Measurements from ENCODE around the gene FGA. TPM values are rescaled to one million over a fixed set of nuclear protein-coding genes. Genes with fewer than 3 reads are reported as not detected.

FGA gene
- total and polyA plus RNA-seq, 9 of the 15 experiments (the other 6 are each of a cell fraction or from before 2014, with no cell fraction given) = 0.04 to 2.5 (median 0.07) TPM; not detected in 5

DNA sequence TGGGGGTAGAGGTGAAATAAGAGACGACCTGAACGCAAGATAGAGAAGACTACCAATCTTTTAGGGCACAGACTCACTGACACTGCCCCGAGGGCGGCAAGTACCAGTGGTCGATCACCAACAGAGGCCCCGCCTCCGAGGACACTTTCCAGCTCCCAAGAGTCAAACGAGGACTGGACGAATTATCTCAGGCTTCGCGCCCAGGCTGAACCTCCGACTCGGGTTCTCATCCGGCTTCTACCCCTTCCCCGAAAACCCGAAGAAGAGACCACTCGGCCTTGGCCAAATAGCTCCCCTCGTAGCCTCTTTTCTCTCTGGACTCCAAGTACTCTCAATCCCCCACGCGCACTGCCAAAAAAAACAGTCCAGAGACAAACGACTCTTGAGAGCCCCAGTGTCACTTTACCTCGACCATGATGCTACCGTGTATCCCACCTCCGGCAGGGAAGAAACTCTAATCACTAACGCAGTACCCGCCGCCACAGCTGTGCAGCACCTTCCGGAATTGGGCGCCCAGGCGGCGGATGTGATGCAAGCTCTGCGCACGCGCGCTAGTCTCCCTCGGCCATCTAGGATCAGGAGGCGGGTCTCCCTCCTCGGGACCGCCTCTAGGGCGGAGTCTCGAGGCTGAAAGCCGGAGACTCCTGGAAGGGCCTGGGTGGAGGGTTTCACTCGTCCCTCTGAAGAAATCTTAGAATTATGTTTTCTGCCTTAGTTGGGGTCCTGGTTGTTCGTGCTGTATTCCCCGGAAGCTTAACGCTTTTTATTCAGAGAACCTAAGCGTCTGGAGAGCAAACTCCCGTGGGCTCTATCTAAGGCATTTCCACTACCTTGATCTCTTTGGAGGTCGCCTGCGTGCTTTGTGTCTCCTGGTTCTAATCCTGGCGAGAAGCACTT is 40.4 kb downstream of the FGA start, which contains the start of gene PLRG1 (continued):
- TF ChIP-seq, protein P1, sequence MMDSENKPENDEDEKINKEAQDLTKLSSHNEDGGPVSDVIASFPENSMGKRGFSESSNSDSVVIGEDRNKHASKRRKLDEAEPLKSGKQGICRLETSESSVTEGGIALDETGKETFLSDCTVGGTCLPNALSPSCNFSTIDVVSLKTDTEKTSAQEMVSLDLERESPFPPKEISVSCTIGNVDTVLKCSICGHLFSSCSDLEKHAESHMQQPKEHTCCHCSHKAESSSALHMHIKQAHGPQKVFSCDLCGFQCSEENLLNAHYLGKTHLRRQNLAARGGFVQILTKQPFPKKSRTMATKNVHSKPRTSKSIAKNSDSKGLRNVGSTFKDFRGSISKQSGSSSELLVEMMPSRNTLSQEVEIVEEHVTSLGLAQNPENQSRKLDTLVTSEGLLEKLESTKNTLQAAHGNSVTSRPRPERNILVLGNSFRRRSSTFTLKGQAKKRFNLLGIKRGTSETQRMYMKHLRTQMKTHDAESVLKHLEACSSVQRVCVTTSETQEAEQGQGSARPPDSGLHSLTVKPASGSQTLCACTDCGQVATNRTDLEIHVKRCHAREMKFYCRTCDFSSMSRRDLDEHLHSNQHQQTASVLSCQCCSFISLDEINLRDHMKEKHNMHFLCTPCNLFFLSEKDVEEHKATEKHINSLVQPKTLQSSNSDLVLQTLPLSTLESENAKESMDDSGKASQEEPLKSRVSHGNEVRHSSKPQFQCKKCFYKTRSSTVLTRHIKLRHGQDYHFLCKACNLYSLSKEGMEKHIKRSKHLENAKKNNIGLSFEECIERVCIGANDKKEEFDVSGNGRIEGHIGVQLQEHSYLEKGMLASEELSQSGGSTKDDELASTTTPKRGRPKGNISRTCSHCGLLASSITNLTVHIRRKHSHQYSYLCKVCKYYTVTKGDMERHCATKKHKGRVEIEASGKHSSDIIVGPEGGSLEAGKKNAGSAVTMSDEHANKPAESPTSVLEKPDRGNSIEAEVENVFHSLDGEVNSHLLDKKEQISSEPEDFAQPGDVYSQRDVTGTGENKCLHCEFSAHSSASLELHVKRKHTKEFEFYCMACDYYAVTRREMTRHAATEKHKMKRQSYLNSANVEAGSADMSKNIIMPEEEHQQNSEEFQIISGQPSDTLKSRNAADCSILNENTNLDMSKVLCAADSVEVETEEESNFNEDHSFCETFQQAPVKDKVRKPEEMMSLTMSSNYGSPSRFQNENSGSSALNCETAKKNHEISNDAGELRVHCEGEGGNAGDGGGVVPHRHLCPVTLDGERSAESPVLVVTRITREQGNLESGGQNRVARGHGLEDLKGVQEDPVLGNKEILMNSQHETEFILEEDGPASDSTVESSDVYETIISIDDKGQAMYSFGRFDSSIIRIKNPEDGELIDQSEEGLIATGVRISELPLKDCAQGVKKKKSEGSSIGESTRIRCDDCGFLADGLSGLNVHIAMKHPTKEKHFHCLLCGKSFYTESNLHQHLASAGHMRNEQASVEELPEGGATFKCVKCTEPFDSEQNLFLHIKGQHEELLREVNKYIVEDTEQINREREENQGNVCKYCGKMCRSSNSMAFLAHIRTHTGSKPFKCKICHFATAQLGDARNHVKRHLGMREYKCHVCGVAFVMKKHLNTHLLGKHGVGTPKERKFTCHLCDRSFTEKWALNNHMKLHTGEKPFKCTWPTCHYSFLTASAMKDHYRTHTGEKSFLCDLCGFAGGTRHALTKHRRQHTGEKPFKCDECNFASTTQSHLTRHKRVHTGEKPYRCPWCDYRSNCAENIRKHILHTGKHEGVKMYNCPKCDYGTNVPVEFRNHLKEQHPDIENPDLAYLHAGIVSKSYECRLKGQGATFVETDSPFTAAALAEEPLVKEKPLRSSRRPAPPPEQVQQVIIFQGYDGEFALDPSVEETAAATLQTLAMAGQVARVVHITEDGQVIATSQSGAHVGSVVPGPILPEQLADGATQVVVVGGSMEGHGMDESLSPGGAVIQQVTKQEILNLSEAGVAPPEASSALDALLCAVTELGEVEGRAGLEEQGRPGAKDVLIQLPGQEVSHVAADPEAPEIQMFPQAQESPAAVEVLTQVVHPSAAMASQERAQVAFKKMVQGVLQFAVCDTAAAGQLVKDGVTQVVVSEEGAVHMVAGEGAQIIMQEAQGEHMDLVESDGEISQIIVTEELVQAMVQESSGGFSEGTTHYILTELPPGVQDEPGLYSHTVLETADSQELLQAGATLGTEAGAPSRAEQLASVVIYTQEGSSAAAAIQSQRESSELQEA (IDR thresholded peaks at IDR 0.05; ENCODE audit: low read depth) = 0 out of 2 replicates have a peak, but pooled peaks have one; percentile 18
- peak; percentile 91; the same call in 1 of the 2 replicates for TF ChIP-seq LCOR (CRISPR knock-in tag; IDR thresholded peaks at IDR 0.05)
- no peak for TF ChIP-seq ZFP1 (CRISPR knock-in tag; IDR thresholded peaks at IDR 0.05)
- peak; percentile 14; the same call in 1 of the 2 replicates for TF ChIP-seq DPF2 (IDR thresholded peaks at IDR 0.05)
- TF ChIP-seq, protein P2, sequence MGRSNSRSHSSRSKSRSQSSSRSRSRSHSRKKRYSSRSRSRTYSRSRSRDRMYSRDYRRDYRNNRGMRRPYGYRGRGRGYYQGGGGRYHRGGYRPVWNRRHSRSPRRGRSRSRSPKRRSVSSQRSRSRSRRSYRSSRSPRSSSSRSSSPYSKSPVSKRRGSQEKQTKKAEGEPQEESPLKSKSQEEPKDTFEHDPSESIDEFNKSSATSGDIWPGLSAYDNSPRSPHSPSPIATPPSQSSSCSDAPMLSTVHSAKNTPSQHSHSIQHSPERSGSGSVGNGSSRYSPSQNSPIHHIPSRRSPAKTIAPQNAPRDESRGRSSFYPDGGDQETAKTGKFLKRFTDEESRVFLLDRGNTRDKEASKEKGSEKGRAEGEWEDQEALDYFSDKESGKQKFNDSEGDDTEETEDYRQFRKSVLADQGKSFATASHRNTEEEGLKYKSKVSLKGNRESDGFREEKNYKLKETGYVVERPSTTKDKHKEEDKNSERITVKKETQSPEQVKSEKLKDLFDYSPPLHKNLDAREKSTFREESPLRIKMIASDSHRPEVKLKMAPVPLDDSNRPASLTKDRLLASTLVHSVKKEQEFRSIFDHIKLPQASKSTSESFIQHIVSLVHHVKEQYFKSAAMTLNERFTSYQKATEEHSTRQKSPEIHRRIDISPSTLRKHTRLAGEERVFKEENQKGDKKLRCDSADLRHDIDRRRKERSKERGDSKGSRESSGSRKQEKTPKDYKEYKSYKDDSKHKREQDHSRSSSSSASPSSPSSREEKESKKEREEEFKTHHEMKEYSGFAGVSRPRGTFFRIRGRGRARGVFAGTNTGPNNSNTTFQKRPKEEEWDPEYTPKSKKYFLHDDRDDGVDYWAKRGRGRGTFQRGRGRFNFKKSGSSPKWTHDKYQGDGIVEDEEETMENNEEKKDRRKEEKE (IDR thresholded peaks at IDR 0.05; ENCODE audit: borderline replicate concordance in 1 of 2, control insufficient read depth in 1 of 2, low read depth in 2 of 2, low read length in 1 of 2) = 0 out of 4 replicates have a peak, but pooled peaks of 1 of the 2 experiments have one; percentile 59
- no peak for TF ChIP-seq ZNF699 (CRISPR knock-in tag; IDR thresholded peaks at IDR 0.05; ENCODE audit: insufficient replicate concordance)
- TF ChIP-seq ZNF121 (CRISPR knock-in tag; conservative IDR thresholded peaks at IDR 0.05) = no peak
- TF ChIP-seq, protein P3, sequence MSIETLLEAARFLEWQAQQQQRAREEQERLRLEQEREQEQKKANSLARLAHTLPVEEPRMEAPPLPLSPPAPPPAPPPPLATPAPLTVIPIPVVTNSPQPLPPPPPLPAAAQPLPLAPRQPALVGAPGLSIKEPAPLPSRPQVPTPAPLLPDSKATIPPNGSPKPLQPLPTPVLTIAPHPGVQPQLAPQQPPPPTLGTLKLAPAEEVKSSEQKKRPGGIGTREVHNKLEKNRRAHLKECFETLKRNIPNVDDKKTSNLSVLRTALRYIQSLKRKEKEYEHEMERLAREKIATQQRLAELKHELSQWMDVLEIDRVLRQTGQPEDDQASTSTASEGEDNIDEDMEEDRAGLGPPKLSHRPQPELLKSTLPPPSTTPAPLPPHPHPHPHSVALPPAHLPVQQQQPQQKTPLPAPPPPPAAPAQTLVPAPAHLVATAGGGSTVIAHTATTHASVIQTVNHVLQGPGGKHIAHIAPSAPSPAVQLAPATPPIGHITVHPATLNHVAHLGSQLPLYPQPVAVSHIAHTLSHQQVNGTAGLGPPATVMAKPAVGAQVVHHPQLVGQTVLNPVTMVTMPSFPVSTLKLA (conservative IDR thresholded peaks at IDR 0.05) = peak in 1 of 2 experiments; percentile 63; a peak in 2 of 4 replicates
- peak; percentile 84 for TF ChIP-seq EP400 (IDR thresholded peaks at IDR 0.05)

Data from K562 (cell line).